K562 (cell line): ENCODE data around the gene BNC1. TPM values are rescaled to one million over a fixed set of nuclear protein-coding genes. Genes with fewer than 3 reads are reported as not detected.

ENCODE experiments used
- ATAC-seq: fragments of 200-7000 bp; cut with Tn5 transposase; 3 replicates; pipeline ENCODE4 v1.9.1; 2020; ENCODE audit warnings: moderate library complexity
- BruUV-seq: library from RNA; stranded (reverse); fragments of 400-500 nt; replicated peaks from 2 replicates; lab custom pipeline; 2021; lab: Mats Ljungman, UMichigan
- CTCF ChIA-PET: fragments of 300-600 bp; formaldehyde crosslinking; extraction: SDS; loops from one replicate; lab custom pipeline; 2021; ENCODE audit warnings: low intra/inter-chr PET ratio; lab: Yijun Ruan, JAX
- POLR2A ChIA-PET: fragments of 300-600, 350-650 bp; sonication (Branson Sonifier 250); formaldehyde crosslinking; extraction: SDS; loops from one replicate; lab custom pipeline; 2021; ENCODE audit warnings: antibody characterized with exemption, inconsistent platforms; lab: Yijun Ruan, JAX
- DNase-seq, 4 experiments: peaks; one replicate each; pipeline versions ENCODE4 v3.0.0 to v3.0.0-alpha.2; 2011 to 2018; ENCODE audit warnings: low spot score in 3 of 4, mixed read lengths in 3 of 4; ENCODE audit errors: extremely low read depth in 1 of 4
- FAIRE-seq: peaks from 2 replicates; lab custom pipeline; 2011; peaks lifted over from hg19 to GRCh38; lab: Jason Lieb, UNC
- H2AFZ ChIP-seq: 2 replicates; pipeline ENCODE4 v1.6.0; 2011; ENCODE audit warnings: low read depth, low read length, control low read depth, inconsistent platforms
- H3K27ac ChIP-seq: fragments of 200-600 bp; 3 replicates; pipeline ENCODE4 v1.8.0; 2011; ENCODE audit warnings: low read depth, mild to moderate bottlenecking, control low read depth, inconsistent platforms, low read length, moderate library complexity, mixed read lengths; ENCODE audit errors: extremely low read depth
- H3K27me3 ChIP-seq, 2 experiments: fragments of 300-600 bp in 1 of 2; 2 replicates in 1 of 2; 3 replicates in 1 of 2; pipeline versions ENCODE4 v1.6.0 to v1.8.0; 2011; ENCODE audit warnings: inconsistent platforms in 2 of 2, low read length in 2 of 2, mild to moderate bottlenecking in 1 of 2, mixed read lengths in 1 of 2, moderate library complexity in 1 of 2; ENCODE audit not compliant: control insufficient read depth in 2 of 2, insufficient read depth in 2 of 2
- H3K36me3 ChIP-seq: fragments of 300-600 bp; 3 replicates; pipeline ENCODE4 v1.8.0; 2011; ENCODE audit warnings: mild to moderate bottlenecking, low read length, inconsistent platforms; ENCODE audit not compliant: control insufficient read depth, insufficient read depth
- H3K4me1 ChIP-seq, 2 experiments: fragments of 200-600 bp in 1 of 2; replicated peaks in 1 of 2; 2 replicates in 1 of 2; 3 replicates in 1 of 2; pipeline versions ENCODE4 v1.5.1 to v1.8.0; 2011; ENCODE audit warnings: inconsistent platforms in 2 of 2, low read length in 2 of 2, mild to moderate bottlenecking in 1 of 2, mixed read lengths in 1 of 2, moderate library complexity in 1 of 2; ENCODE audit not compliant: control insufficient read depth in 2 of 2, insufficient read depth in 2 of 2
- H3K4me2 ChIP-seq: 2 replicates; pipeline ENCODE4 v1.6.1; 2011; ENCODE audit warnings: low read length, control low read depth, inconsistent platforms, mixed read lengths; ENCODE audit not compliant: insufficient read depth
- H3K4me3 ChIP-seq: fragments of 200-600 bp; sonication (generic), shearing (Covaris generic); 2 replicates; pipeline ENCODE4 v1.5.1; 2016; ENCODE audit warnings: control low read depth, inconsistent platforms
- H3K79me2 ChIP-seq: fragments of 200-600 bp; 3 replicates; pipeline ENCODE4 v1.8.0; 2011; ENCODE audit warnings: low read length, inconsistent platforms; ENCODE audit not compliant: control insufficient read depth, insufficient read depth
- H3K9ac ChIP-seq, 2 experiments: 2 replicates each; pipeline versions ENCODE4 v1.6.0 to v1.6.1; 2011; ENCODE audit warnings: low read depth in 2 of 2, low read length in 2 of 2, control low read depth in 1 of 2, inconsistent platforms in 1 of 2, mild to moderate bottlenecking in 1 of 2, mixed read lengths in 1 of 2; ENCODE audit not compliant: insufficient read depth in 1 of 2
- H3K9me1 ChIP-seq: one replicate; pipeline ENCODE4 v1.6.0; 2011; ENCODE audit warnings: inconsistent platforms, mild to moderate bottlenecking, low read length, moderate library complexity; ENCODE audit not compliant: control insufficient read depth, insufficient read depth
- H3K9me3 ChIP-seq: replicated peaks from 2 replicates; pipeline ENCODE4 v1.5.1; 2011; ENCODE audit warnings: low read depth, low read length, inconsistent platforms; ENCODE audit not compliant: control insufficient read depth, insufficient read depth
- H4K20me1 ChIP-seq: replicated peaks from 2 replicates; pipeline ENCODE4 v1.6.1; 2011; ENCODE audit warnings: low read length, inconsistent platforms, mixed read lengths; ENCODE audit not compliant: control insufficient read depth, insufficient read depth
- AFF1 ChIP-seq, 2 experiments: fragments of 450-650 bp; IDR thresholded peaks; 2 replicates each; pipeline ENCODE4 v1.6.1; 2018; ENCODE audit warnings: mild to moderate bottlenecking in 2 of 2, low read depth in 1 of 2; ENCODE audit not compliant: partially characterized antibody in 2 of 2
- CREB5 ChIP-seq: fragments of 250-450 bp; sonication (Bioruptor Pico); IDR thresholded peaks from 2 replicates; pipeline ENCODE4 v1.5.0; 2020; ENCODE audit warnings: mild to moderate bottlenecking
- HNRNPUL1 ChIP-seq: fragments of 200-400 bp; formaldehyde crosslinking; IDR thresholded peaks from 2 replicates; pipeline ENCODE4 v1.6.1; 2017; ENCODE audit warnings: low read length
- JUNB ChIP-seq: fragments of 450-650 bp; formaldehyde crosslinking; conservative IDR thresholded peaks from 2 replicates; pipeline ENCODE4 v1.4.0; 2020; ENCODE audit warnings: mild to moderate bottlenecking
- NCOA2 ChIP-seq, 2 experiments: fragments of 450-650 bp; IDR thresholded peaks; 2 replicates each; pipeline ENCODE4 v1.6.1; 2018; ENCODE audit warnings: mild to moderate bottlenecking in 2 of 2, moderate library complexity in 1 of 2; ENCODE audit not compliant: partially characterized antibody in 2 of 2
- NFIX ChIP-seq: fragments of 250-450 bp; sonication (Bioruptor Pico); IDR thresholded peaks from 2 replicates; pipeline ENCODE4 v1.4.0; 2020; ENCODE audit warnings: low read depth, mild to moderate bottlenecking, moderate library complexity
- ZNF253 ChIP-seq: fragments of 250-450 bp; sonication (Bioruptor Pico); conservative IDR thresholded peaks from 2 replicates; pipeline ENCODE4 v1.6.1; 2021; ENCODE audit warnings: mild to moderate bottlenecking
- ZNF277 ChIP-seq: fragments of 250-450 bp; sonication (Bioruptor Pico); IDR thresholded peaks from 2 replicates; pipeline ENCODE4 v1.8.0; 2022; ENCODE audit warnings: inconsistent platforms, mild to moderate bottlenecking, moderate library complexity, borderline replicate concordance
- ZNF707 ChIP-seq: fragments of 250-450 bp; sonication (Bioruptor Pico); conservative IDR thresholded peaks from 2 replicates; pipeline ENCODE4 v1.8.0; 2022; ENCODE audit warnings: inconsistent platforms, mild to moderate bottlenecking, moderate library complexity
- WGBS: fragments of 100-300 bp; shearing (Covaris generic); methylation state at CpG from one replicate; pipeline ENCODE4 v1.1.6; 2016; ENCODE audit warnings: low coverage, mixed read lengths; ENCODE audit not compliant: insufficient coverage; ENCODE audit errors: missing lambda C conversion rate; 5-methylcytosine and 5-hydroxymethylcytosine counted together
- in situ Hi-C: fragments of 300-500 bp; cut with MboI; formaldehyde crosslinking; loops from 4 replicates; pipeline ENCODE4 v1.15.0; 2018; ENCODE audit warnings: inconsistent platforms, mixed read lengths
- intact Hi-C: fragments of 100-400 bp; cut with micrococcal nuclease; formaldehyde crosslinking; loops from 2 replicates; pipeline ENCODE4 v1.14.2; 2022
- polyA plus RNA-seq, 8 experiments: library from polyadenylated mRNA; depleted of rRNA in 4 of 8; stranded (reverse) in 5 of 8; unstranded in 3 of 8; fragments of >200 nt; fragmentation: Nextera tagmentation in 2 of 8; fragmentation: Illumina TruSeq in 1 of 8; extraction: Ambion mirVana in 2 of 8; extraction: Trizol in 1 of 8; gene quantifications; 2 replicates each; pipeline versions ENCODE4 v1.2.1 to v1.2.3, GENCODE V29; 2011 to 2014; ENCODE audit warnings: inconsistent platforms in 1 of 8, missing spikeins in 1 of 8
- total RNA-seq, 7 experiments: library from RNA; depleted of rRNA in 6 of 7; stranded (reverse); fragments of >200 nt in 6 of 7; fragmentation: Illumina TruSeq in 2 of 7; extraction: Trizol in 2 of 7; gene quantifications; 2 replicates each; pipeline versions ENCODE4 v1.2.1 to v1.2.3, GENCODE V29; 2011 to 2021; ENCODE audit warnings: low replicate concordance in 1 of 7

BNC1 gene
- total and polyA plus RNA-seq, 9 of the 15 experiments (the other 6 are each of a cell fraction or from before 2014, with no cell fraction given): not detected

GRCh38 chr15:83243634-83244033, 40.8 kb downstream of the BNC1 start (continued):
- TF ChIP-seq ZNF253 (CRISPR knock-in tag): no peak

- no peaks in the 10 kb centered on the region for H3K4me1 ChIP-seq
- in situ Hi-C loops (no loop called here), intact Hi-C loops (no loop called here)
- no peak overlapping the region for H3K4me2 ChIP-seq
- no peak for TF ChIP-seq JUNB (CRISPR knock-in tag)
- peak; percentile 42; the same call in 1 of the 2 replicates for TF ChIP-seq ZNF707 (CRISPR knock-in tag)
- TF ChIP-seq NCOA2 (IDR thresholded peaks at IDR 0.05; ENCODE audit: partially characterized antibody in 2 of 2): peak in 1 of 2 experiments; percentile 82
- no peak for TF ChIP-seq CREB5 (CRISPR knock-in tag)
- no peak for TF ChIP-seq AFF1 (IDR thresholded peaks at IDR 0.05; ENCODE audit: low read depth in 1 of 2, partially characterized antibody in 2 of 2)
- peak; percentile 87; the same call in 1 of the 2 replicates for TF ChIP-seq ZNF277 (CRISPR knock-in tag)
- no peak for TF ChIP-seq HNRNPUL1
- TF ChIP-seq NFIX (CRISPR knock-in tag): peak; percentile 57
- no peak for FAIRE-seq
- POLR2A ChIA-PET: no interaction called here
- 36% methylated on average over 21 of the region's 21 CpGs for WGBS
- H3K9ac ChIP-seq: no peak overlapping the region
- H3K4me3 ChIP-seq: no peak overlapping the region
- no peaks in the 10 kb centered on the region for H4K20me1 ChIP-seq
- no peaks in the 10 kb centered on the region for H3K9me1 ChIP-seq
- no TSS peak for BruUV-seq
- DNase-seq: no peak
- no peak overlapping the region for H2AFZ ChIP-seq
- peaks cover 0 to 3% of the 10 kb centered on the region in 2 experiments; a peak in 1 of 5 replicates for H3K27me3 ChIP-seq
- H3K27ac ChIP-seq: no peak overlapping the region
- peaks cover 2% of the 10 kb centered on the region for H3K9me3 ChIP-seq
- ATAC-seq: no peak
- H3K79me2 ChIP-seq: no peaks in the 10 kb centered on the region
- CTCF ChIA-PET: no interaction called here
- H3K36me3 ChIP-seq: no peaks in the 10 kb centered on the region
Measured at GRCh38 chr15:83230242-83230641, 54.2 kb downstream of the BNC1 start.
